HepG2 (cell line): ENCODE data around the gene DOHH. TPM values are rescaled to one million over a fixed set of nuclear protein-coding genes. Genes with fewer than 3 reads are reported as not detected.
A peak's percentile ranks its signal among the peaks of the same experiment; 100 is the strongest.

ENCODE experiments used
- ASH2L ChIP-seq: fragments of 300-600, 200-600 bp; sonication (generic); IDR thresholded peaks from 2 replicates; pipeline ENCODE4 v1.7.0; 2017; ENCODE audit warnings: low read depth, mild to moderate bottlenecking, moderate library complexity, mixed read lengths, low read length; ENCODE audit not compliant: insufficient read length
- ATAD3A ChIP-seq: sonication (generic); formaldehyde crosslinking; IDR thresholded peaks from 2 replicates; pipeline ENCODE4 v1.4.0; 2020; ENCODE audit warnings: missing genetic modification reagents
- EED ChIP-seq: sonication (generic); formaldehyde crosslinking; IDR thresholded peaks from 2 replicates; pipeline ENCODE4 v1.5.0; 2020; ENCODE audit warnings: mild to moderate bottlenecking, missing genetic modification reagents
- ESRRA ChIP-seq: sonication (generic); formaldehyde crosslinking; IDR thresholded peaks from 2 replicates; pipeline ENCODE4 v1.5.1; 2020; ENCODE audit warnings: mild to moderate bottlenecking, low read depth, missing genetic modification reagents
- HHEX ChIP-seq: IDR thresholded peaks from 2 replicates; pipeline ENCODE4 v1.6.1; 2016; ENCODE audit warnings: control low read depth
- NR0B2 ChIP-seq: sonication (generic); formaldehyde crosslinking; IDR thresholded peaks from 2 replicates; pipeline ENCODE4 v1.4.0; 2020; ENCODE audit warnings: mild to moderate bottlenecking, missing genetic modification reagents
- TAF1 ChIP-seq: sonication (generic); formaldehyde crosslinking; IDR thresholded peaks from 2 replicates; pipeline ENCODE4 v1.4.0; 2020; ENCODE audit warnings: missing genetic modification reagents
- TFE3 ChIP-seq: IDR thresholded peaks from 2 replicates; pipeline ENCODE4 v1.6.1; 2016
- TRIM24 ChIP-seq: sonication (generic); formaldehyde crosslinking; IDR thresholded peaks from 2 replicates; pipeline ENCODE4 v1.8.0; 2022; ENCODE audit warnings: mild to moderate bottlenecking, missing genetic modification reagents
- ZFP1 ChIP-seq: IDR thresholded peaks from 2 replicates; pipeline ENCODE4 v1.6.1; 2016
- ZMYM4 ChIP-seq: sonication (generic); formaldehyde crosslinking; IDR thresholded peaks from 2 replicates; pipeline ENCODE4 v1.8.1; 2023; ENCODE audit warnings: mild to moderate bottlenecking, missing genetic modification reagents
- ZNF274 ChIP-seq: sonication (generic); formaldehyde crosslinking; IDR thresholded peaks from 2 replicates; pipeline ENCODE4 v1.5.1; 2020; ENCODE audit warnings: mild to moderate bottlenecking, missing genetic modification reagents
- ZNF292 ChIP-seq: sonication (generic); formaldehyde crosslinking; IDR thresholded peaks from 2 replicates; pipeline ENCODE4 v1.8.1; 2022; ENCODE audit warnings: mild to moderate bottlenecking, low read depth, missing genetic modification reagents, borderline replicate concordance
- ZNF30 ChIP-seq: sonication (generic); formaldehyde crosslinking; IDR thresholded peaks from 2 replicates; pipeline ENCODE4 v1.5.0; 2020; ENCODE audit warnings: mild to moderate bottlenecking, missing genetic modification reagents
- ZNF33B ChIP-seq: sonication (generic); formaldehyde crosslinking; IDR thresholded peaks from 2 replicates; pipeline ENCODE4 v1.5.1; 2020; ENCODE audit warnings: mild to moderate bottlenecking, missing genetic modification reagents
- ZNF432 ChIP-seq: sonication (generic); formaldehyde crosslinking; IDR thresholded peaks from 2 replicates; pipeline ENCODE4 v1.5.0; 2020; ENCODE audit warnings: missing genetic modification reagents, mild to moderate bottlenecking, borderline replicate concordance
- ZNF562 ChIP-seq: sonication (generic); formaldehyde crosslinking; IDR thresholded peaks from 2 replicates; pipeline ENCODE4 v1.8.0; 2022; ENCODE audit warnings: missing genetic modification reagents, borderline replicate concordance
- ZNF605 ChIP-seq: sonication (generic); formaldehyde crosslinking; IDR thresholded peaks from 2 replicates; pipeline ENCODE4 v1.8.0; 2022; ENCODE audit warnings: mild to moderate bottlenecking, missing genetic modification reagents
- ZNF660 ChIP-seq: sonication (generic); formaldehyde crosslinking; IDR thresholded peaks from 2 replicates; pipeline ENCODE4 v1.5.1; 2020; ENCODE audit warnings: mild to moderate bottlenecking, low read depth, missing genetic modification reagents, borderline replicate concordance
- ZNF839 ChIP-seq: sonication (generic); formaldehyde crosslinking; IDR thresholded peaks from 2 replicates; pipeline ENCODE4 v1.4.0; 2020; ENCODE audit warnings: missing genetic modification reagents, mild to moderate bottlenecking, borderline replicate concordance
- polyA plus RNA-seq, 8 experiments: library from polyadenylated mRNA; depleted of rRNA in 3 of 8; stranded (reverse) in 7 of 8; unstranded in 1 of 8; fragments of >200 nt; fragmentation: Illumina TruSeq in 4 of 8; extraction: Trizol in 4 of 8; gene quantifications; 2 replicates each; pipeline versions ENCODE4 v1.2.1 to v1.2.3, GENCODE V29; 2011 to 2016; ENCODE audit warnings: low read depth in 4 of 8, missing spikeins in 1 of 8, mixed read lengths in 1 of 8; ENCODE audit not compliant: insufficient read depth in 1 of 8
- total RNA-seq, 5 experiments: library from RNA; depleted of rRNA; stranded (reverse); fragments of >200 nt; fragmentation: Illumina TruSeq; extraction: Trizol; gene quantifications; 2 replicates each; pipeline ENCODE4 v1.2.3, GENCODE V29; 2016; ENCODE audit warnings: low read depth in 1 of 5
- TF ChIP-seq, protein P1 (sequence below): sonication (generic); formaldehyde crosslinking; IDR thresholded peaks from 2 replicates; pipeline ENCODE4 v1.4.0; 2020; ENCODE audit warnings: missing genetic modification reagents, borderline replicate concordance
- TF ChIP-seq, protein P2 (sequence below): sonication (generic); formaldehyde crosslinking; IDR thresholded peaks from 2 replicates; pipeline ENCODE4 v1.9.0; 2021; ENCODE audit warnings: missing genetic modification reagents, mild to moderate bottlenecking, borderline replicate concordance

Gene DOHH
- total and polyA plus RNA-seq, 2 of the 13 experiments (the other 11 are each of a cell fraction or from before 2014, with no cell fraction given) = 3.5 to 13.7 TPM

DNA sequence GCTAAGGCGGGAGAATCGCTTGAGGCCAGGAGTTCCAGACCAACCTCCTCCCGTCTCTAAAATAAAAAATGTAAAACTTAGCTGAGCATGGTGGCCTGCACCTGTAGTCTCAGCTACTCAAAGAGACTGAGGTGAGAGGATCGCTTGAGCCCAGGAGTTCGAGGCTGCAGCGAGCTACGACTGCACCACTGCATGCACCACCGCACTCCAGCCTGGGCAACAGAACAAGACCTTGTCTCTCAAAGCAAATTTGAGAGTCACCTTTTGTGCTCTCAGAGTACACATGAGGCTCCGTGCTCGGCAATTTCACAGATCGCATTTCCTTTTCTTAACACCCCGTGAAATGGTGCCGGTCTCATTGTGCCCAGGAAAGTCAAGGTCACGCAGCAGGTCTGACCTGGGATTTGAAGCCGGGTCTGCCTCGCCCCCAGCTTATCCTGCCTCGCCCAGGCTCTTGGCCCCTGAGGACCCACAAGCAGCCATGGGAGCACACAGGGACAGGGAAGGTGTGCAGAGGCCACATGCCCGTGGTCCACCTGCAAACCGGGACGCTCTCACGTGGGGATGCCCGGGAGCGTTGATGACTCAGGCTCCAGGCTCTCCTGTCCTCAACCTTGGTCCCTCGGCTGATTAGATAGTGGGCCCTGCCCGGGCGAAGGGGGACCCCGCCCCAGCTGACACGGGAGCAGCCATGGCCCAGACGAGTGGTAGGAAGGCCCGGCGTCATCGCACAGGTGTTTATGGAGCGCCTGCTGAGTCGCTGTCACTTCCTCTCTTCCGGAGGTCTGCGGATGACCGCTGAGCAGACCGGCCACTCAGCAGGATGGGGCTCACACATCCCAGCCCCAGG is 19.0 kb downstream of the DOHH start (continued):
- TF ChIP-seq ZNF432 (CRISPR knock-in tag) = no peak
- TF ChIP-seq TAF1 (CRISPR knock-in tag) = 0 out of 2 replicates have a peak, but pooled peaks have one; percentile 32
- no peak for TF ChIP-seq ASH2L
- TF ChIP-seq ZNF274 = peak; percentile 91
- no peak for TF ChIP-seq ESRRA
- peak; percentile 87 for TF ChIP-seq NR0B2
- TF ChIP-seq ZNF605 (CRISPR knock-in tag) = peak; percentile 76
- TF ChIP-seq, protein P1, sequence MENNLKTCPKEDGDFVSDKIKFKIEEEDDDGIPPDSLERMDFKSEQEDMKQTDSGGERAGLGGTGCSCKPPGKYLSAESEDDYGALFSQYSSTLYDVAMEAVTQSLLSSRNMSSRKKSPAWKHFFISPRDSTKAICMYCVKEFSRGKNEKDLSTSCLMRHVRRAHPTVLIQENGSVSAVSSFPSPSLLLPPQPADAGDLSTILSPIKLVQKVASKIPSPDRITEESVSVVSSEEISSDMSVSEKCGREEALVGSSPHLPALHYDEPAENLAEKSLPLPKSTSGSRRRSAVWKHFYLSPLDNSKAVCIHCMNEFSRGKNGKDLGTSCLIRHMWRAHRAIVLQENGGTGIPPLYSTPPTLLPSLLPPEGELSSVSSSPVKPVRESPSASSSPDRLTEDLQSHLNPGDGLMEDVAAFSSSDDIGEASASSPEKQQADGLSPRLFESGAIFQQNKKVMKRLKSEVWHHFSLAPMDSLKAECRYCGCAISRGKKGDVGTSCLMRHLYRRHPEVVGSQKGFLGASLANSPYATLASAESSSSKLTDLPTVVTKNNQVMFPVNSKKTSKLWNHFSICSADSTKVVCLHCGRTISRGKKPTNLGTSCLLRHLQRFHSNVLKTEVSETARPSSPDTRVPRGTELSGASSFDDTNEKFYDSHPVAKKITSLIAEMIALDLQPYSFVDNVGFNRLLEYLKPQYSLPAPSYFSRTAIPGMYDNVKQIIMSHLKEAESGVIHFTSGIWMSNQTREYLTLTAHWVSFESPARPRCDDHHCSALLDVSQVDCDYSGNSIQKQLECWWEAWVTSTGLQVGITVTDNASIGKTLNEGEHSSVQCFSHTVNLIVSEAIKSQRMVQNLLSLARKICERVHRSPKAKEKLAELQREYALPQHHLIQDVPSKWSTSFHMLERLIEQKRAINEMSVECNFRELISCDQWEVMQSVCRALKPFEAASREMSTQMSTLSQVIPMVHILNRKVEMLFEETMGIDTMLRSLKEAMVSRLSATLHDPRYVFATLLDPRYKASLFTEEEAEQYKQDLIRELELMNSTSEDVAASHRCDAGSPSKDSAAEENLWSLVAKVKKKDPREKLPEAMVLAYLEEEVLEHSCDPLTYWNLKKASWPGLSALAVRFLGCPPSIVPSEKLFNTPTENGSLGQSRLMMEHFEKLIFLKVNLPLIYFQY (CRISPR knock-in tag) = peak; percentile 45; the same call in 1 of the 2 replicates
- TF ChIP-seq EED = no peak
- peak; percentile 79; the same call in 1 of the 2 replicates for TF ChIP-seq TFE3 (CRISPR knock-in tag)
- TF ChIP-seq ZNF33B = peak; percentile 91
- TF ChIP-seq ZMYM4 = no peak
- no peak for TF ChIP-seq ZNF562 (CRISPR knock-in tag)
- TF ChIP-seq ZNF839 (CRISPR knock-in tag) = no peak
- no peak for TF ChIP-seq HHEX (CRISPR knock-in tag)
- TF ChIP-seq ZFP1 (CRISPR knock-in tag) = no peak
- TF ChIP-seq ZNF660 (CRISPR knock-in tag) = no peak
- TF ChIP-seq ZNF292 (CRISPR knock-in tag) = no peak
- TF ChIP-seq, protein P2, sequence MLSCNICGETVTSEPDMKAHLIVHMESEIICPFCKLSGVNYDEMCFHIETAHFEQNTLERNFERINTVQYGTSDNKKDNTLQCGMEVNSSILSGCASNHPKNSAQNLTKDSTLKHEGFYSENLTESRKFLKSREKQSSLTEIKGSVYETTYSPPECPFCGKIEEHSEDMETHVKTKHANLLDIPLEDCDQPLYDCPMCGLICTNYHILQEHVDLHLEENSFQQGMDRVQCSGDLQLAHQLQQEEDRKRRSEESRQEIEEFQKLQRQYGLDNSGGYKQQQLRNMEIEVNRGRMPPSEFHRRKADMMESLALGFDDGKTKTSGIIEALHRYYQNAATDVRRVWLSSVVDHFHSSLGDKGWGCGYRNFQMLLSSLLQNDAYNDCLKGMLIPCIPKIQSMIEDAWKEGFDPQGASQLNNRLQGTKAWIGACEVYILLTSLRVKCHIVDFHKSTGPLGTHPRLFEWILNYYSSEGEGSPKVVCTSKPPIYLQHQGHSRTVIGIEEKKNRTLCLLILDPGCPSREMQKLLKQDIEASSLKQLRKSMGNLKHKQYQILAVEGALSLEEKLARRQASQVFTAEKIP (CRISPR knock-in tag) = no peak
- peak; percentile 92 for TF ChIP-seq ZNF30 (CRISPR knock-in tag)
- TF ChIP-seq ATAD3A (CRISPR knock-in tag) = no peak
- TF ChIP-seq TRIM24 (CRISPR knock-in tag) = no peak
